HepG2 (cell line): ENCODE results near the gene AK3. TPM values are rescaled to one million over a fixed set of nuclear protein-coding genes. Genes with fewer than 3 reads are reported as not detected.

Experiments
- CBX5 ChIP-seq: sonication (generic); formaldehyde crosslinking; IDR thresholded peaks from 2 replicates; pipeline ENCODE4 v1.4.0; 2020; ENCODE audit warnings: missing genetic modification reagents, borderline replicate concordance
- FOXK1 ChIP-seq: sonication (generic); formaldehyde crosslinking; IDR thresholded peaks from 2 replicates; pipeline ENCODE4 v1.4.0; 2020; ENCODE audit warnings: low read depth, missing genetic modification reagents, borderline replicate concordance
- HDAC1 ChIP-seq: sonication (generic); formaldehyde crosslinking; IDR thresholded peaks from 2 replicates; pipeline ENCODE4 v1.5.1; 2020; ENCODE audit warnings: mild to moderate bottlenecking, missing genetic modification reagents
- HMG20A ChIP-seq: IDR thresholded peaks from 2 replicates; pipeline ENCODE4 v1.6.1; 2016; ENCODE audit warnings: borderline replicate concordance
- HMGXB3 ChIP-seq: sonication (generic); formaldehyde crosslinking; IDR thresholded peaks from 2 replicates; pipeline ENCODE4 v1.4.0; 2020; ENCODE audit warnings: missing genetic modification reagents, borderline replicate concordance
- HNF1A ChIP-seq, 2 experiments: sonication (generic) in 1 of 2; formaldehyde crosslinking in 1 of 2; IDR thresholded peaks; 2 replicates each; pipeline versions ENCODE4 v1.4.0 to v1.6.1; 2016 to 2020; ENCODE audit warnings: borderline replicate concordance in 1 of 2, low read depth in 1 of 2, mild to moderate bottlenecking in 1 of 2, missing genetic modification reagents in 1 of 2
- HNRNPH1 ChIP-seq: fragments of 200-400 bp; formaldehyde crosslinking; optimal IDR thresholded peaks from 2 replicates; pipeline ENCODE3; 2017; ENCODE audit warnings: mild to moderate bottlenecking, low read depth, low read length
- KDM1A ChIP-seq: IDR thresholded peaks from 2 replicates; pipeline ENCODE4 v1.6.1; 2016; ENCODE audit warnings: missing compliant biosample characterization
- NFYB ChIP-seq: sonication (generic); formaldehyde crosslinking; IDR thresholded peaks from 2 replicates; pipeline ENCODE4 v1.4.0; 2020; ENCODE audit warnings: missing genetic modification reagents
- POLR2AphosphoS5 ChIP-seq: IDR thresholded peaks from 2 replicates; pipeline ENCODE4 v1.6.1; 2012; ENCODE audit warnings: low read depth, low read length
- RBFOX2 ChIP-seq: fragments of 200-400 bp; formaldehyde crosslinking; IDR thresholded peaks from 2 replicates; pipeline ENCODE4 v1.6.1; 2017; ENCODE audit warnings: low read depth, mild to moderate bottlenecking, low read length
- RFXANK ChIP-seq: IDR thresholded peaks from 2 replicates; pipeline ENCODE4 v1.6.1; 2016
- SAP130 ChIP-seq: IDR thresholded peaks from 2 replicates; pipeline ENCODE4 v1.6.1; 2016; ENCODE audit warnings: low read depth
- TCF12 ChIP-seq, 2 experiments: fragments of 450-650 bp in 1 of 2; sonication (generic) in 1 of 2; formaldehyde crosslinking in 1 of 2; IDR thresholded peaks; 2 replicates each; pipeline versions ENCODE4 v1.6.1 to v1.8.0; 2017 to 2022; ENCODE audit warnings: antibody characterized with exemption in 1 of 2, mild to moderate bottlenecking in 1 of 2, missing genetic modification reagents in 1 of 2, moderate library complexity in 1 of 2
- TFDP2 ChIP-seq: sonication (generic); formaldehyde crosslinking; IDR thresholded peaks from 2 replicates; pipeline ENCODE4 v1.4.0; 2020; ENCODE audit warnings: missing genetic modification reagents
- U2AF1 ChIP-seq: fragments of 200-400 bp; formaldehyde crosslinking; optimal IDR thresholded peaks from 2 replicates; pipeline ENCODE3; 2017; ENCODE audit warnings: mild to moderate bottlenecking, low read depth, low read length
- ZC3H13 ChIP-seq: sonication (generic); formaldehyde crosslinking; IDR thresholded peaks from 2 replicates; pipeline ENCODE4 v1.8.1; 2023; ENCODE audit warnings: mild to moderate bottlenecking, missing genetic modification reagents, moderate library complexity
- ZFP37 ChIP-seq: sonication (generic); formaldehyde crosslinking; IDR thresholded peaks from 2 replicates; pipeline ENCODE4 v1.4.0; 2020; ENCODE audit warnings: missing genetic modification reagents, borderline replicate concordance
- ZNF782 ChIP-seq: sonication (generic); formaldehyde crosslinking; IDR thresholded peaks from 2 replicates; pipeline ENCODE4 v1.4.0; 2020; ENCODE audit warnings: missing genetic modification reagents, mild to moderate bottlenecking, borderline replicate concordance
- polyA plus RNA-seq, 8 experiments: library from polyadenylated mRNA; depleted of rRNA in 3 of 8; stranded (reverse) in 7 of 8; unstranded in 1 of 8; fragments of >200 nt; fragmentation: Illumina TruSeq in 4 of 8; extraction: Trizol in 4 of 8; gene quantifications; 2 replicates each; pipeline versions ENCODE4 v1.2.1 to v1.2.3, GENCODE V29; 2011 to 2016; ENCODE audit warnings: low read depth in 4 of 8, missing spikeins in 1 of 8, mixed read lengths in 1 of 8; ENCODE audit not compliant: insufficient read depth in 1 of 8
- total RNA-seq, 5 experiments: library from RNA; depleted of rRNA; stranded (reverse); fragments of >200 nt; fragmentation: Illumina TruSeq; extraction: Trizol; gene quantifications; 2 replicates each; pipeline ENCODE4 v1.2.3, GENCODE V29; 2016; ENCODE audit warnings: low read depth in 1 of 5

AK3 gene
- total and polyA plus RNA-seq, 2 of the 13 experiments (the other 11 are each of a cell fraction or from before 2014, with no cell fraction given), result 76.8 to 109 TPM

GRCh38 chr9:4662108-4662988 lies 78.7 kb downstream of the AK3 start, which contains the start of gene PLPP6 (continued):
- TF ChIP-seq HMGXB3 (no peak; the same call in 1 of the 2 replicates), POLR2AphosphoS5 (peak; percentile 58), HNF1A (IDR thresholded peaks at IDR 0.05; ENCODE audit: low read depth) (no peak), HNF1A (CRISPR knock-in tag; IDR thresholded peaks at IDR 0.05; ENCODE audit: borderline replicate concordance) (peak; percentile 37; the same call in 1 of the 2 replicates), TFDP2 (peak; percentile 24), U2AF1 (no peak), TCF12 (IDR thresholded peaks at IDR 0.05) (no peak), TCF12 (CRISPR knock-in tag; IDR thresholded peaks at IDR 0.05) (peak; percentile 60; the same call in 1 of the 2 replicates), HMG20A (CRISPR knock-in tag) (no peak), HNRNPH1 (no peak), NFYB (CRISPR knock-in tag) (no peak), HDAC1 (CRISPR knock-in tag) (peak; percentile 94), ZFP37 (no peak), ZC3H13 (peak; percentile 44; the same call in 1 of the 2 replicates), CBX5 (CRISPR knock-in tag) (0 out of 2 replicates have a peak, but pooled peaks have one; percentile 66), SAP130 (CRISPR knock-in tag) (peak; percentile 96), KDM1A (peak; percentile 49; the same call in 1 of the 2 replicates), RFXANK (no peak; the same call in 1 of the 2 replicates), RBFOX2 (peak; percentile 94), FOXK1 (CRISPR knock-in tag) (peak; percentile 60; the same call in 1 of the 2 replicates), ZNF782 (CRISPR knock-in tag) (0 out of 2 replicates have a peak, but pooled peaks have one; percentile 34)
